ENCODE results near the gene PCDHA8.
"Not testable (repeated sequence)": the region's sequence is repeated elsewhere in the genome, so short reads cannot be mapped to it uniquely, and the experiment has no call there.

The PCDHA8 gene

GRCh38 chr5:140840978-140841962 is at the start of gene PCDHA8:
Gene PCDHA8 (plus strand): TSS chr5:140841187. CDS start chr5:140841322, 135 bp downstream.
- peak in 7 of 56 donors; percentile 9 to 49 (median 20) for DNase-seq

- DNase-seq: no peak
These were observed 46.3 kb upstream of the PCDHA8 start, which contains the start of gene PCDHA2 for GRCh38 chr5:140794595-140795258. Gene PCDHA2 (plus strand): TSS chr5:140794852.

- DNase-seq: no peak
These were observed 45.7 kb upstream of the PCDHA8 start for GRCh38 chr5:140795259-140795641.

GRCh38 chr5:140796072-140796717 is 44.8 kb upstream of the PCDHA8 start:
- not testable (repeated sequence) for DNase-seq

GRCh38 chr5:140796718-140797095 is 44.3 kb upstream of the PCDHA8 start:
- DNase-seq: no peak

GRCh38 chr5:140800816-140801493 is 40.0 kb upstream of the PCDHA8 start, which contains the start of gene PCDHA3:
Gene PCDHA3 (plus strand): TSS chr5:140801057.
- DNase-seq: peak in 2 of 56 donors; percentile 13 to 17

- DNase-seq: peak in 2 of 56 donors; percentile 19 to 45
These were observed 39.5 kb upstream of the PCDHA8 start for GRCh38 chr5:140801494-140801841.

- not testable (repeated sequence) for DNase-seq
These were observed 38.6 kb upstream of the PCDHA8 start for GRCh38 chr5:140802381-140802780.

- no peak for DNase-seq
These were observed 38.2 kb upstream of the PCDHA8 start for GRCh38 chr5:140802781-140803271.

GRCh38 chr5:140806834-140807775 is 33.9 kb upstream of the PCDHA8 start, which contains the start of gene PCDHA4:
Gene PCDHA4 (plus strand): TSS chr5:140807068.
- peak in 25 of 56 donors; percentile 20 to 72 (median 28) for DNase-seq

- DNase-seq: not testable (repeated sequence)
These were observed 32.6 kb upstream of the PCDHA8 start for GRCh38 chr5:140808241-140808888.

GRCh38 chr5:140808889-140809291 is 32.1 kb upstream of the PCDHA8 start:
- no peak for DNase-seq

GRCh38 chr5:140821375-140822280 is 19.4 kb upstream of the PCDHA8 start, which contains the start of gene PCDHA5:
Gene PCDHA5 (plus strand): TSS chr5:140821613.
- DNase-seq: peak in 3 of 56 donors; percentile 15 to 63 (median 18)

- DNase-seq: no peak
These were observed 18.7 kb upstream of the PCDHA8 start for GRCh38 chr5:140822281-140822629.

GRCh38 chr5:140822969-140823368 is 18.0 kb upstream of the PCDHA8 start:
- not testable (repeated sequence) for DNase-seq

GRCh38 chr5:140823475-140823874 is 17.5 kb upstream of the PCDHA8 start:
- DNase-seq: no peak

- DNase-seq: no peak
These were observed 13.2 kb upstream of the PCDHA8 start, which contains the start of gene PCDHA6 for GRCh38 chr5:140827704-140828361. Gene PCDHA6 (plus strand): TSS chr5:140827960. CDS start chr5:140828092, 132 bp downstream.

Measured in nucleus accumbens (tissue), 56 donors.